Lower lobe of right lung (tissue), 2 donors: Measurements from ENCODE around the gene PYDC2. TPM values are rescaled to one million over a fixed set of nuclear protein-coding genes. Genes with fewer than 3 reads are reported as not detected.

ENCODE experiments used
- ATAC-seq, 2 donors: fragments of 200-7000 bp; cut with Tn5 transposase; one replicate each; pipeline ENCODE4 v1.9.1; 2020 to 2022; ENCODE audit warnings: mild to moderate bottlenecking in 2 of 2, moderate library complexity in 2 of 2
- DNase-seq: peaks from one replicate; pipeline ENCODE4 v3.0.0-alpha.2; 2020
- H3K27ac ChIP-seq: fragments of 200-600 bp; one replicate; pipeline ENCODE4 v1.8.0; 2022
- H3K27me3 ChIP-seq: fragments of 200-600 bp; one replicate; pipeline ENCODE4 v1.8.0; 2022; ENCODE audit warnings: low read depth
- H3K36me3 ChIP-seq: fragments of 200-600 bp; one replicate; pipeline ENCODE4 v1.8.0; 2022; ENCODE audit warnings: mild to moderate bottlenecking
- H3K4me1 ChIP-seq: fragments of 200-600 bp; one replicate; pipeline ENCODE4 v1.8.0; 2022
- H3K4me3 ChIP-seq: fragments of 200-600 bp; one replicate; pipeline ENCODE4 v1.8.0; 2022; ENCODE audit warnings: mild to moderate bottlenecking
- H3K9me3 ChIP-seq: fragments of 200-600 bp; one replicate; pipeline ENCODE4 v1.8.0; 2022
- CTCF ChIP-seq: fragments of 200-600 bp; IDR thresholded peaks from one replicate; pipeline ENCODE4 v1.8.0; 2022; ENCODE audit warnings: antibody characterized with exemption, mild to moderate bottlenecking
- intact Hi-C: fragments of 100-400 bp; cut with DNase I; formaldehyde crosslinking; loops from one replicate; pipeline ENCODE4 v1.11.0; 2022
- total RNA-seq: library from RNA; stranded (reverse); fragmentation: NEBNext Ultra II Directional; extraction: Animal tissue kit (Norgen Biotek cat#: 25700); gene quantifications from one replicate; pipeline ENCODE4 v1.2.1, GENCODE V29; 2021
- donor health status: DM: no; HTN: yes; CAD: no; lungs with severe emphysema.

The PYDC2 gene
- total RNA-seq, 1 donor from 2014 or later = not detected

- Histone ChIP-seq H3K9me3 (no peaks in the 10 kb centered on the region), H3K27me3 (no peaks in the 10 kb centered on the region), H3K36me3 (no peaks in the 10 kb centered on the region), H3K4me3 (no peak overlapping the region), H3K4me1 (no peaks in the 10 kb centered on the region), H3K27ac (no peak overlapping the region)
- ATAC-seq (no peak), DNase-seq (no peak)
- no peak for TF ChIP-seq CTCF
- intact Hi-C loops = no loop called here
These were observed 20.4 kb upstream of the PYDC2 start for GRCh38 chr3:191440532-191440931.

- no peak for DNase-seq
- H3K27me3 ChIP-seq = no peaks in the 10 kb centered on the region
- ATAC-seq = no peak
- intact Hi-C loops = no loop called here
- no peak overlapping the region for H3K27ac ChIP-seq
- H3K36me3 ChIP-seq = no peaks in the 10 kb centered on the region
- no peaks in the 10 kb centered on the region for H3K4me1 ChIP-seq
- no peak for TF ChIP-seq CTCF
- no peak overlapping the region for H3K4me3 ChIP-seq
- no peaks in the 10 kb centered on the region for H3K9me3 ChIP-seq
These were observed 19.3 kb upstream of the PYDC2 start for GRCh38 chr3:191441687-191442086.

GRCh38 chr3:191444569-191444968 is 16.4 kb upstream of the PYDC2 start:
- Histone ChIP-seq H3K4me1 (no peaks in the 10 kb centered on the region), H3K4me3 (no peak overlapping the region), H3K27me3 (no peaks in the 10 kb centered on the region), H3K36me3 (no peaks in the 10 kb centered on the region), H3K9me3 (no peaks in the 10 kb centered on the region), H3K27ac (no peak overlapping the region)
- ATAC-seq (no peak), DNase-seq (no peak)
- intact Hi-C loops = no loop called here
- TF ChIP-seq CTCF = no peak

GRCh38 chr3:191449256-191449655 is 11.7 kb upstream of the PYDC2 start:
- no peaks in the 10 kb centered on the region for H3K9me3 ChIP-seq
- TF ChIP-seq CTCF = no peak
- DNase-seq (no peak), ATAC-seq (no peak)
- intact Hi-C loops = no loop called here
- H3K4me1 ChIP-seq = no peaks in the 10 kb centered on the region
- no peak overlapping the region for H3K4me3 ChIP-seq
- H3K27ac ChIP-seq = no peak overlapping the region
- no peaks in the 10 kb centered on the region for H3K27me3 ChIP-seq
- no peaks in the 10 kb centered on the region for H3K36me3 ChIP-seq

- no peak overlapping the region for H3K4me3 ChIP-seq
- H3K36me3 ChIP-seq = no peaks in the 10 kb centered on the region
- no peak for DNase-seq
- H3K4me1 ChIP-seq = no peaks in the 10 kb centered on the region
- H3K27me3 ChIP-seq = no peaks in the 10 kb centered on the region
- TF ChIP-seq CTCF = no peak
- no peaks in the 10 kb centered on the region for H3K9me3 ChIP-seq
- intact Hi-C loops = no loop called here
- H3K27ac ChIP-seq = no peak overlapping the region
- no peak for ATAC-seq
These were observed 5.6 kb upstream of the PYDC2 start for GRCh38 chr3:191455257-191455952.
